ENCODE results near the gene LIG1.

The LIG1 gene

GRCh38 chr19:48186541-48186991, 16.4 kb upstream of the LIG1 start:
- H3K4me2 ChIP-seq (ENCODE audit: low read length) = peak overlapping the region; percentile 49
- H3K9ac ChIP-seq (ENCODE audit: low read length) = peak overlapping the region; percentile 17; the same call in 1 of the 2 replicates
- no peaks in the 10 kb centered on the region for H3K79me2 ChIP-seq (ENCODE audit: insufficient read depth, low read length)
- peak overlapping the region; percentile 88 for H3K27ac ChIP-seq (ENCODE audit: low read depth, low read length, poor library complexity, severe bottlenecking)
- H3K9me3 ChIP-seq (ENCODE audit: low read length) = peaks cover 2% of the 10 kb centered on the region
- no peaks in the 10 kb centered on the region for H4K20me1 ChIP-seq (ENCODE audit: insufficient read depth, low read length)
- no peak overlapping the region for H3K4me3 ChIP-seq (ENCODE audit: low read depth, low read length, poor library complexity, severe bottlenecking)
- no peak overlapping the region for H2AFZ ChIP-seq (ENCODE audit: low read length)
- H3K36me3 ChIP-seq (ENCODE audit: insufficient read depth, low read length) = peaks cover 19% of the 10 kb centered on the region
- H3K4me1 ChIP-seq (ENCODE audit: insufficient read depth, low read length, severe bottlenecking) = peaks cover 33% of the 10 kb centered on the region
- H3K9me2 ChIP-seq (ENCODE audit: low read depth, low read length) = no peaks in the 10 kb centered on the region
- TF ChIP-seq, protein P1, sequence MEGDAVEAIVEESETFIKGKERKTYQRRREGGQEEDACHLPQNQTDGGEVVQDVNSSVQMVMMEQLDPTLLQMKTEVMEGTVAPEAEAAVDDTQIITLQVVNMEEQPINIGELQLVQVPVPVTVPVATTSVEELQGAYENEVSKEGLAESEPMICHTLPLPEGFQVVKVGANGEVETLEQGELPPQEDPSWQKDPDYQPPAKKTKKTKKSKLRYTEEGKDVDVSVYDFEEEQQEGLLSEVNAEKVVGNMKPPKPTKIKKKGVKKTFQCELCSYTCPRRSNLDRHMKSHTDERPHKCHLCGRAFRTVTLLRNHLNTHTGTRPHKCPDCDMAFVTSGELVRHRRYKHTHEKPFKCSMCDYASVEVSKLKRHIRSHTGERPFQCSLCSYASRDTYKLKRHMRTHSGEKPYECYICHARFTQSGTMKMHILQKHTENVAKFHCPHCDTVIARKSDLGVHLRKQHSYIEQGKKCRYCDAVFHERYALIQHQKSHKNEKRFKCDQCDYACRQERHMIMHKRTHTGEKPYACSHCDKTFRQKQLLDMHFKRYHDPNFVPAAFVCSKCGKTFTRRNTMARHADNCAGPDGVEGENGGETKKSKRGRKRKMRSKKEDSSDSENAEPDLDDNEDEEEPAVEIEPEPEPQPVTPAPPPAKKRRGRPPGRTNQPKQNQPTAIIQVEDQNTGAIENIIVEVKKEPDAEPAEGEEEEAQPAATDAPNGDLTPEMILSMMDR (IDR thresholded peaks at IDR 0.05; ENCODE audit: low read length) = no peak
- no peak for TF ChIP-seq EZH2 (IDR thresholded peaks at IDR 0.05; ENCODE audit: borderline replicate concordance, low read length)
- H3F3A ChIP-seq (ENCODE audit: insufficient read depth, low read length) = no peaks in the 10 kb centered on the region; the same call in 1 of the 2 replicates
- no peaks in the 10 kb centered on the region for H3K27me3 ChIP-seq (ENCODE audit: insufficient read depth, low read length)

GRCh38 chr19:48186015-48186414, 15.9 kb upstream of the LIG1 start:
- no peak overlapping the region for H2AFZ ChIP-seq (ENCODE audit: low read length)
- no peaks in the 10 kb centered on the region for H3K27me3 ChIP-seq (ENCODE audit: insufficient read depth, low read length)
- peak overlapping the region; percentile 17; the same call in 1 of the 2 replicates for H3K9ac ChIP-seq (ENCODE audit: low read length)
- no peaks in the 10 kb centered on the region for H4K20me1 ChIP-seq (ENCODE audit: insufficient read depth, low read length)
- H3F3A ChIP-seq (ENCODE audit: insufficient read depth, low read length) = no peaks in the 10 kb centered on the region; the same call in 1 of the 2 replicates
- no peak overlapping the region for H3K4me3 ChIP-seq (ENCODE audit: low read depth, low read length, poor library complexity, severe bottlenecking)
- TF ChIP-seq, protein P1 (IDR thresholded peaks at IDR 0.05; ENCODE audit: low read length) = no peak
- no peak for TF ChIP-seq EZH2 (IDR thresholded peaks at IDR 0.05; ENCODE audit: borderline replicate concordance, low read length)
- H3K36me3 ChIP-seq (ENCODE audit: insufficient read depth, low read length) = peaks cover 23% of the 10 kb centered on the region
- H3K4me2 ChIP-seq (ENCODE audit: low read length) = peak overlapping the region; percentile 49; the same call in 1 of the 2 replicates
- H3K27ac ChIP-seq (ENCODE audit: low read depth, low read length, poor library complexity, severe bottlenecking) = peak overlapping the region; percentile 88
- H3K4me1 ChIP-seq (ENCODE audit: insufficient read depth, low read length, severe bottlenecking) = peaks cover 33% of the 10 kb centered on the region
- peaks cover 8% of the 10 kb centered on the region for H3K9me3 ChIP-seq (ENCODE audit: low read length)
- H3K9me2 ChIP-seq (ENCODE audit: low read depth, low read length) = no peaks in the 10 kb centered on the region
- H3K79me2 ChIP-seq (ENCODE audit: insufficient read depth, low read length) = no peaks in the 10 kb centered on the region

GRCh38 chr19:48183356-48183755, 13.2 kb upstream of the LIG1 start:
- no peaks in the 10 kb centered on the region for H3K79me2 ChIP-seq (ENCODE audit: insufficient read depth, low read length)
- no peak for TF ChIP-seq EZH2 (IDR thresholded peaks at IDR 0.05; ENCODE audit: borderline replicate concordance, low read length)
- TF ChIP-seq, protein P1 (IDR thresholded peaks at IDR 0.05; ENCODE audit: low read length) = no peak

More at GRCh38 chr19:48183356-48183755, 13.2 kb upstream of the LIG1 start:
- Histone ChIP-seq H3K36me3 (ENCODE audit: insufficient read depth, low read length) (peaks cover 18% of the 10 kb centered on the region), H3K9me2 (ENCODE audit: low read depth, low read length) (no peaks in the 10 kb centered on the region), H3K4me1 (ENCODE audit: insufficient read depth, low read length, severe bottlenecking) (peaks cover 24% of the 10 kb centered on the region), H3F3A (ENCODE audit: insufficient read depth, low read length) (no peaks in the 10 kb centered on the region; the same call in 1 of the 2 replicates), H4K20me1 (ENCODE audit: insufficient read depth, low read length) (no peaks in the 10 kb centered on the region), H2AFZ (ENCODE audit: low read length) (no peak overlapping the region), H3K9ac (ENCODE audit: low read length) (no peak overlapping the region), H3K4me2 (ENCODE audit: low read length) (no peak overlapping the region), H3K9me3 (ENCODE audit: low read length) (peaks cover 8% of the 10 kb centered on the region), H3K27ac (ENCODE audit: low read depth, low read length, poor library complexity, severe bottlenecking) (peak overlapping the region; percentile 88), H3K4me3 (ENCODE audit: low read depth, low read length, poor library complexity, severe bottlenecking) (no peak overlapping the region), H3K27me3 (ENCODE audit: insufficient read depth, low read length) (no peaks in the 10 kb centered on the region)

All from OCI-LY1 (cell line).